Adrenal gland (tissue), 5 donors: ENCODE data around the gene XIRP2.

Experiments used
- CTCF ChIP-seq, 6 experiments: fragments of 450-650 bp in 4 of 6; fragments of 200-600 bp in 2 of 6; sonication (generic) in 1 of 6; IDR thresholded peaks; 1 replicate in 5 of 6; 2 replicates in 1 of 6; pipeline versions ENCODE4 v1.5.1 to v1.8.0; 2016 to 2021; ENCODE audit warnings: antibody characterized with exemption in 6 of 6, mild to moderate bottlenecking in 2 of 6, moderate library complexity in 1 of 6
- POLR2A ChIP-seq, 2 donors: fragments of 450-650 bp; IDR thresholded peaks; one replicate each; pipeline ENCODE4 v1.6.1; 2017; ENCODE audit warnings: antibody characterized with exemption in 2 of 2, mild to moderate bottlenecking in 2 of 2, moderate library complexity in 1 of 2
- donor health status: DM: no; HTN: no; CAD: no.

- no peak for TF ChIP-seq POLR2A (IDR thresholded peaks at IDR 0.05)
- TF ChIP-seq CTCF (IDR thresholded peaks at IDR 0.05): no peak
Measured at GRCh38 chr2:167237478-167237877, 349.2 kb downstream of the XIRP2 start.
